HG03558 (cell line): ENCODE data around the gene ZC3H12D.

Experiments
- ATAC-seq: cut with Tn5 transposase; IDR thresholded peaks from one replicate; pipeline ENCODE4 v1.9.1; 2021; ENCODE audit warnings: moderate number of reproducible peaks; ENCODE audit not compliant: unreplicated experiment; ENCODE audit errors: extremely low read depth

ZC3H12D gene

DNA sequence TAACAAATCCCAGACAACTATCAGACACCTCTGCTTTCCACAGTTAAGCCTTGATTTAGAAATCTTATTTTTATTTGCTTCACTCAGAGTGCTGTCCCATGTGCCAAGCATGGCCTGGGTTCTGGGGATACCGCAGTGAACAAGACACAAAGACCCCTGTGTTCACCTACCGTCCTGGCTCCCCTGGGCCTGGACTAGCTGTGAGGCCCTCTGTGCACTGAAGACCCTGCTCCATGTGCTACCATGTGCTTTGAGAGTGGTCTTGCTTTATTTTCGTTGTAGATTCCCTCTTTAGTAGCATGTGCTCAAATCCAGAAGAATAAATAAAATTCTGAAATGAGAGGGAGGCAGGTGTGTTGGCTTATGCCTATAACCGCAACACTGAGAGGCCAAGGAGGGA is 62.2 kb downstream of the ZC3H12D start:
- no peak for ATAC-seq

DNA sequence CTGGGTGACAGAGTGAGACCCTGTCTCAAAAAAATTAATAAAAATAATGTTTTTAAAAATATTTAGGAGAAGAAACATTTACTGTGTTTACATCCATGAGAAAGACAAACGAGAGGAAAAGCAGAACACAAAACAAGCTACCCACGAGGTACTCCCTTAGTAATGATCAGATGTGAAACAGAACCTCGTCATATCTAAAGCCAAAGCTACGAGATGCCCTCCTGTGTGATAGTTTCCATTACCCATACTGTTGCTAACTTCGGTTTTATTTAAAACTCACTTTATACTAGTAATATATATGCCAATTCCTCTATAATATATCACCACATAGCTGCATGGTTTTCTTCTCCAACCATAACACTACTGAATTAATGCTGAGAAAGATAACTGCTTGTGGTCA is 63.7 kb downstream of the ZC3H12D start:
- no peak for ATAC-seq

DNA sequence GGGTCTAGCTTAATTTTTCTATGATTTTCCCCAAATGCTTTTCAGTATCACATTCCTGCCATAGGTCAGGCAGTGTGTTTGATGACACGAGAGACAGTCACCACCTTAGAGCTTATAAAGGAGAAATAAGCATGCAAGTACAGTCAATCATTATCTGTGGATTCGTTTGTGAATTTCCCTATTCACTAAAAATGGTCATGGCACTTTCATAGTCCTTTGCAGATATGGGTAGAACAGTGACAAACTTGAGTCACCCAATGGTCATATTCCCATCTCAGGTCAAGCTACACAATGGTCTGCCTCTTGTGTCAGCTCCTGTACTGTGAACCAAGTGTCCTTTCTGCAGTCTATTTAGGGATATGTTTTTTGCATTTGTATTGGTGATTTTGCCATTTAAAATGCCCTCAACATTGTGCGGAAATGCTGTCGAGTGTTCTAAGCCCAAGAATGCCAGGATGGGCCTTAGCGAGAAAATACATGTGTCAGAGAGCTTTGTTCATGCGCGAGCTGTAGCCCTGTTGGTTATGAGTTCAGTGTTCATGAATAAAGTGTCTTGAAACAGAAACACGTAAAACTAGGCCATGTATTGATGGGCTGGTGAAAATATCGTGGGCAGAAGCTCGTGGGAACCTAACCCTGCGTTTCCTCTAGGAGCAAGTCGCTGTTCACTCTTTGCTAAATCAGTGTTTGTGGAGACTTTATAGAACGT is 65.0 kb downstream of the ZC3H12D start:
- ATAC-seq, result no peak

DNA sequence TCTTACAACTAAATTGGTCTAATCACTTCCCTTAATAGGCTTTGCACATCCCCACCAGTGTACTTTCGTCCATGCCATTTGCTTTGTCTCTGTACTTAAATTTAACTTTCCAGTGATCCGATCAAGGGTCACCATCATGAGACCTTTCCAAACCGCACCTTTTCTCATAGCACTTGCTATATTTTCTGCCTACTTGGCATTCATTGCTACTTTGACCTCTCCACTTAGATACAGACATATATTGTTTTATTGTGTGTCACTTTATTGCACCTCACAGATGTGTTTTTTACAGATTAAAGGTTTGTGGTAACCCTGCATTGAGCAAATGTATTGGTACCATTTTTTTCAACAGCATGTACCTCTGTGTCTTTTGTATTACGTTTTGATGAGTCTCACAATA is 70.0 kb downstream of the ZC3H12D start:
- ATAC-seq, result no peak

DNA sequence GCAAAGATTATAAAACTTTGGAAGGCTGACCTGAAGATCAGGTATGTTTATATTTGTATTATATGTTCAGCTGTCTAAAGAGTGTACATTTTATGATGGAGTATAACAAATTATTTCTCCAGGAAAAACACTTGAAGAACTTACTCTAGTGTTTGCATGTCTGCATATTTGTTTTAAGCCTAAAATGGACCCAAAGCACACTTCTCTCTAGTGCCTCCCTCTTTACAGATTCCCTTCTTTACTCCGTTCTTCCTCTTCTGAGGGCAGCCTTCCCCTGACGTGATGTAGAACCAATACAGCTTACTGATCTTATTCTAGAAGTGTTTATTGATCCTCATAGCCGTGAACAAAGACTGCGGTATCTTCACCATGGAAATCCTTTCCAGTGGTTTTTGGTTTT is 70.8 kb downstream of the ZC3H12D start:
- no peak for ATAC-seq

DNA sequence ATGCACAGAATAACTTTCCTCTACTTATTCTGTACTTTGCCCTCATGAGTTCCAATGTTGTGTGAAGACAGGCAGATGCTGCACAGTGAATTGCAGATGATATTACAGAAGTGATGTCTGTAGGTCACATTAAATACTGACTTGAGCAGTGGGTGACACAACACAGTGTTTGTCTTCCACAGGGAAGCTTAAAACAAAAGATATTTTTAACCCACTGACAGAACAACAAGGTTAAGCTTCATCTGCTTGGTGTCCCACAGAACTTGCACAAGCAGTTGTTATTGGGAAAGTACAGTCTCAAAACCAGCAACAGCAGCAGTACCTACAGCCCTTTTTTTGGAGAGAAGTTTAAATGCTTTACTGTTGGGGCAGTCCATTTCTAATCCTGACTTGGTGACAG is 74.3 kb downstream of the ZC3H12D start:
- ATAC-seq, result no peak

DNA sequence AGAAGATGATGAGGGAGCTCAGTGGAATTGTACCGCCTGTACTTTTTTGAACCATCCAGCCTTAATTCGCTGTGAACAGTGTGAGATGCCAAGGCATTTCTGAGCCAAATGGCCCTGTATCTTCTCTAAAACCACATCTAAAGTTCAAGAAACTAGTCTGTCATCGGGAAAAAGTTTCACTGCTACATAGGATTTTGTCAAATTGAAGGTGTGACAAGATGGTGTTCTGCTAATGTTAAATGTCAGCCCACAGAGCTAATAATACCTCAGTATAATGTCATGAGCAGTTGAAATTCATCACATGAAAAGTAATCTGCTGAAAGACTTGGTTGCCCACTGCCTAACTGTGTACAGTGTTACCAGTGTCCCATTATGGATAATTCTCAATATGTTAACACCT is 75.2 kb downstream of the ZC3H12D start:
- no peak for ATAC-seq

DNA sequence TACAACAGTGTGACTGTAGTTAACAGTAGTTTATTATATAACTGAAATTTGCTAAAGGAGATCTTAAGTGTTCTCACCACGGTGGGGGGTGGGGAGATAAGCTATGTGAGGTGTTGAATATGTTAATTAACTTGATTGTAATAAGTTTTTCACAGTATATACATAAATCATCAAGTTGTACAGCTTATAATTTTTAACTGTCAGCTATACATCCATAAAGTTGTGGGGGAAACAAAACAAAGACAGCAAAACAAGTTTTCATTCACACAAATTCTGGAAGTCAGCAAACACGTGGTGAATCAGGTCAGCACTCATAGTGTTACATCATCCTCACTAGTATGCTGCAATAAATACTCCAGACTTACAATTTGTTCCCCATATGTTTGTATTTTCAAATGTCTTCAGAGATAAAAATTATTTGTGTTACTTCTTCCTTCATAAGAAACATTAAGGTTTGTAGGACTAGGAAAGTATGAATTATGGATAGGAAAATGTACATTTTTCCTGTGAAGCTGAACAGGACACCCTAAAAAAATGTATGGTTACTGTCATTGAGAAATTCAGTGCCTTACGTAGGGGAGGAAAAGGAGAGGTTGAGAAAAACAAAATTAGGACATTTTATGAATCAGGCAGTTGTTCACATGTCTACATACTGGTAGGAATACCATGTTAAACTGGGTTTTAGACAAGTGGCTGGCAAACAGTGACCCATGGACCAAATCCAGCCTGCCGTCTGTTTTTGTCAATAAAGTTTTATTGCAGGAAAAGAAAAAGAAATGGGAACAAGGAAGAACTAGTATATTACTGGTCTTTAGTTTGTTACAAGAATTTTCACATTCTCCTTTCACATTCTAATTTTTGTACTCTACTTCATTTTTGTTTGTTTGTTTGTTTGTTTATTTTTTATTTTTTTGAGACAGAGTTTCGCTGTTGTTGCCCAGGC is 78.7 kb downstream of the ZC3H12D start:
- no peak for ATAC-seq

DNA sequence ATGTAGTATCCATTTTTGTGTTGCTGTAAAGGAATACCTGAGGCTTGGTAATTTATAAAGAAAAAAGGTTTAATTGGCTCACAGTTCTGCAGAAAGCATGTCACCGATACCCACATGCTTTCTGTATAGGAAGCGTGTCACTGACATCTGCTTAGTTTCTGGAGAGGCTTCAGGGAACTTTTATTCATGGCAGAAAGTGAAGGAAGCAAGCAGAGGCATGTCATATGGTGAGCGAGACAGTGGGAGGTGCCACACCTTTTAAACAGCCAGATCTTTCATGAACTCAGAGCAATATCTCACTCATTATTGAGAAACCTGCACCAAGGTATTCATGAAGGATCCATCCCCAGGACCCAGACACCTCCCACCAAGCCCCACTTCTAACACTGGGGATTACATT is 81.3 kb downstream of the ZC3H12D start:
- no peak for ATAC-seq

DNA sequence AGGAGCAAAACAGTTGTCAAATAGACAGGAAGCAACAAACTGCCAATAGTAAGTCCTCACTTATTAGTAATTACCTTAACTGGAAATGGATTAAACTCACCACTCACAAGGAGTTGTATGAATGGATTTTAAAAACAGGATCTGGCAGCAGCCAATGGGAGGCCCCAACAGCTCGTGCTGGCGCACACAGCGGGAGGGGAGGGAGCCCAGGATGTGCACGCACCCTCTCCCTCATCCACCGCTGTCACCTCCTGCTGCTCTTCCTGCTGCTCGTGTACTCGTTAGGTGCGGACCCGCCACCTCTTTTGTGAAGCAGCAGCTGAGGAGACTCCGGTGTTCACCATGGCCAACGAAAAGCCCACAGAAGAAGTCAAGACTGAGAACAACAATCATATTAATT is 84.8 kb downstream of the ZC3H12D start, which contains the start of gene SUMO4:
TSS of gene SUMO4 (plus strand) at position 213 of the 400 bp plus-strand sequence. CDS start at position 343, 130 bp downstream.
- no peak for ATAC-seq

DNA sequence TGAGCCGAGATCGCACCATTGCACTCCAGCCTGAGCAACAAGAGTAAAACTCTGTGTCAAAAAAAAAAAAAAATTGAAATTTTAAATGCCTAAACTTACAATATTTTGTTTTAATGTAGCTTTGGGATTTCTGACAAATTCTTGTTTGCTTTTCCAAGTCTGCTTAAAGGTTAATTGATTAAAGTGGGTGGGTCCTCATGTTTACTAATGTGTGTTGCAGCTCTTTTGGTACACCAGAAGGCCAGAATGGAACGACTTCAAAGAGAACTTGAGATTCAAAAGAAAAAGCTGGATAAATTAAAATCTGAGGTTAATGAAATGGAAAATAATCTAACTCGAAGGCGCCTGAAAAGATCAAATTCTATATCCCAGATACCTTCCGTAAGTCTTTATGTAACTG is 87.4 kb downstream of the ZC3H12D start:
- ATAC-seq, result no peak
